Type B pancreatic cell (in vitro differentiated cells): Measurements from ENCODE around the gene SGCA. TPM values are rescaled to one million over a fixed set of nuclear protein-coding genes. Genes with fewer than 3 reads are reported as not detected.

Source experiments
- DNase-seq: peaks from one replicate; pipeline ENCODE4 v3.0.0; 2021; ENCODE audit warnings: mixed read lengths; ENCODE audit not compliant: unreplicated experiment; ENCODE audit errors: extremely low spot score
- H3K27ac Mint-ChIP-seq: 2 replicates; pipeline ENCODE4 v1.8.0; 2021; ENCODE audit warnings: mild to moderate bottlenecking, mixed read lengths
- H3K27me3 Mint-ChIP-seq: 2 replicates; pipeline ENCODE4 v1.8.0; 2021; ENCODE audit warnings: mixed read lengths
- H3K36me3 Mint-ChIP-seq: 2 replicates; pipeline ENCODE4 v1.8.0; 2021; ENCODE audit warnings: mixed read lengths
- H3K4me1 Mint-ChIP-seq: one replicate; pipeline ENCODE4 v1.8.0; 2021; ENCODE audit warnings: mixed read lengths; ENCODE audit not compliant: unreplicated experiment
- H3K4me3 Mint-ChIP-seq: 2 replicates; pipeline ENCODE4 v1.8.0; 2021; ENCODE audit warnings: mild to moderate bottlenecking, mixed read lengths
- H3K9me3 Mint-ChIP-seq: 2 replicates; pipeline ENCODE4 v1.8.0; 2021; ENCODE audit warnings: mixed read lengths
- CTCF ChIP-seq: fragments of 200-600 bp; sonication (generic); conservative IDR thresholded peaks from 2 replicates; pipeline ENCODE4 v1.5.0; 2021; ENCODE audit warnings: antibody characterized with exemption, mild to moderate bottlenecking
- total RNA-seq: library from RNA; stranded (reverse); gene quantifications from 2 replicates; pipeline ENCODE4 v1.2.1, GENCODE V29; 2021; ENCODE audit warnings: low replicate concordance

Gene SGCA
- total RNA-seq, 1 donor from 2014 or later: 0.72 TPM

GRCh38 chr17:50129353-50129727 is 36.5 kb upstream of the SGCA start:
- Mint-ChIP-seq H3K27ac (no peak overlapping the region), H3K4me3 (peak overlapping the region; percentile 96), H3K9me3 (no peaks in the 10 kb centered on the region), H3K27me3 (peaks cover 22% of the 10 kb centered on the region), H3K36me3 (no peaks in the 10 kb centered on the region), H3K4me1 (peaks cover 20% of the 10 kb centered on the region)
- no peak for TF ChIP-seq CTCF
- DNase-seq: no peak

- H3K9me3 Mint-ChIP-seq: no peaks in the 10 kb centered on the region
- H3K4me1 Mint-ChIP-seq: peaks cover 20% of the 10 kb centered on the region
- H3K4me3 Mint-ChIP-seq: peak within 1 kb of the TSS; percentile 96
- no peak for TF ChIP-seq CTCF
- DNase-seq: no peak
- peak within 1 kb of the TSS; percentile 85 for H3K27ac Mint-ChIP-seq
- peaks cover 22% of the 10 kb centered on the region for H3K27me3 Mint-ChIP-seq
- H3K36me3 Mint-ChIP-seq: no peaks in the 10 kb centered on the region
Measured at GRCh38 chr17:50129728-50130558, 35.9 kb upstream of the SGCA start, which contains the start of gene SAMD14. SAMD14 (minus strand) TSS chr17:50130160; CDS start chr17:50124959, 5,201 bp downstream.

- no peak for TF ChIP-seq CTCF
- H3K27ac Mint-ChIP-seq: peak overlapping the region; percentile 62
- no peaks in the 10 kb centered on the region for H3K36me3 Mint-ChIP-seq
- DNase-seq: no peak
- H3K27me3 Mint-ChIP-seq: peaks cover 19% of the 10 kb centered on the region
- H3K9me3 Mint-ChIP-seq: no peaks in the 10 kb centered on the region
- H3K4me3 Mint-ChIP-seq: peak overlapping the region; percentile 80
- H3K4me1 Mint-ChIP-seq: peaks cover 20% of the 10 kb centered on the region
Measured at GRCh38 chr17:50130559-50131305, 35.1 kb upstream of the SGCA start.

GRCh38 chr17:50132104-50132794 is 33.6 kb upstream of the SGCA start:
- no peak for TF ChIP-seq CTCF
- peaks cover 26% of the 10 kb centered on the region for H3K4me1 Mint-ChIP-seq
- no peaks in the 10 kb centered on the region for H3K9me3 Mint-ChIP-seq
- H3K27ac Mint-ChIP-seq: peak overlapping the region; percentile 26
- H3K36me3 Mint-ChIP-seq: peaks cover 9% of the 10 kb centered on the region
- H3K4me3 Mint-ChIP-seq: peak overlapping the region; percentile 31
- DNase-seq: no peak
- peaks cover 19% of the 10 kb centered on the region for H3K27me3 Mint-ChIP-seq

- H3K27ac Mint-ChIP-seq: no peak overlapping the region
Measured at GRCh38 chr17:50133028-50133768, 32.6 kb upstream of the SGCA start.

More at GRCh38 chr17:50133028-50133768, 32.6 kb upstream of the SGCA start:
- Mint-ChIP-seq H3K4me1 (peaks cover 20% of the 10 kb centered on the region), H3K9me3 (no peaks in the 10 kb centered on the region), H3K27me3 (peaks cover 19% of the 10 kb centered on the region), H3K4me3 (no peak overlapping the region), H3K36me3 (peaks cover 19% of the 10 kb centered on the region)
- no peak for DNase-seq
- no peak for TF ChIP-seq CTCF
